GM23248 (cell line): Measurements from ENCODE around the gene DENND1A.

Experiments
- EZH2 ChIP-seq: fragments of 200-600 bp; sonication (generic); IDR thresholded peaks from 2 replicates; pipeline ENCODE4 v1.6.1; 2018; ENCODE audit warnings: antibody characterized with exemption, mild to moderate bottlenecking; ENCODE audit not compliant: insufficient read depth, poor library complexity, severe bottlenecking
- EZH2phosphoT487 ChIP-seq: fragments of 200-600 bp; sonication (generic); IDR thresholded peaks from 2 replicates; pipeline ENCODE4 v1.6.1; 2018; ENCODE audit warnings: antibody characterized with exemption, moderate library complexity, mild to moderate bottlenecking, low read depth; ENCODE audit not compliant: insufficient read depth

DNA sequence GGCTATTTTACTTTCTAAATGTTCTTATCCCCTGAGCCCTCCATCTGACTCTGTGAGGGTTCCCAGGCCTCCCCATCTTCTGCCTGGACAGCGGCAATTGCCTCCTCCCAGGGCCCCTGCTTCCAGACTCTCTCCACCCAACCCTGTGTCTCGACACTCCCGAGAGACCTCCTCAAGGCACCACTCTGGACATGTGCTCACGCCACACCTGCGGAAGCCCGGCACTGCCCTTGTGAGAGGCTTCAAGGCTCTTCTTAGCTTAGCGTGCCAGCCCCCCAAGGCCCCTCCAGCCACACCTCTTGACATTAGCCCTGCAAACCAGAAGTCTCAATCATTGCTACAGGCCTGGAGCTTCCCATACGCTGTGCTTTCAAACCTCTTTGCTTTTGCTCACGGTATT, 449.8 kb downstream of the DENND1A start:
- TF ChIP-seq EZH2phosphoT487 (no peak), EZH2 (no peak)
